NCI-H1092 treated with DMSO at 0.1 percent for 48 hours (cell line): ENCODE results near the gene DUSP3.

ENCODE experiments used
- DNase-seq: peaks from one replicate; lab custom pipeline; 2025; lab: John Stamatoyannopoulos, UW

Gene DUSP3

GRCh38 chr17:43768943-43769342 is 9.8 kb downstream of the DUSP3 start:
- no peak for DNase-seq

GRCh38 chr17:43768382-43768781 is 10.4 kb downstream of the DUSP3 start:
- DNase-seq: no peak

- no peak for DNase-seq
Measured at GRCh38 chr17:43767713-43768059, 11.1 kb downstream of the DUSP3 start.

- DNase-seq: no peak
Measured at GRCh38 chr17:43767053-43767712, 11.6 kb downstream of the DUSP3 start.

- peak; percentile 17 for DNase-seq
Measured at GRCh38 chr17:43766413-43767052, 12.2 kb downstream of the DUSP3 start.

GRCh38 chr17:43760254-43760852 is 18.4 kb downstream of the DUSP3 start:
- peak; percentile 84 for DNase-seq

- DNase-seq: no peak
Measured at GRCh38 chr17:43759836-43760235, 18.9 kb downstream of the DUSP3 start.

GRCh38 chr17:43758497-43759174 is 20.1 kb downstream of the DUSP3 start, which contains the start of gene SOST:
Gene SOST (minus strand): TSS chr17:43758791. CDS start chr17:43758741, 50 bp downstream.
- no peak for DNase-seq

GRCh38 chr17:43758086-43758485 is 20.7 kb downstream of the DUSP3 start:
- no peak for DNase-seq

GRCh38 chr17:43757171-43757660 is 21.6 kb downstream of the DUSP3 start:
- DNase-seq: no peak

- DNase-seq: no peak
Measured at GRCh38 chr17:43756201-43756600, 22.6 kb downstream of the DUSP3 start.

GRCh38 chr17:43755389-43755875 is 23.3 kb downstream of the DUSP3 start:
- DNase-seq: no peak

GRCh38 chr17:43754947-43755346 is 23.8 kb downstream of the DUSP3 start:
- no peak for DNase-seq

GRCh38 chr17:43753493-43754129 is 25.2 kb downstream of the DUSP3 start:
- DNase-seq: no peak

- no peak for DNase-seq
Measured at GRCh38 chr17:43750153-43750552, 28.6 kb downstream of the DUSP3 start.

- DNase-seq: no peak
Measured at GRCh38 chr17:43745541-43745940, 33.2 kb downstream of the DUSP3 start.

- no peak for DNase-seq
Measured at GRCh38 chr17:43741636-43742035, 37.1 kb downstream of the DUSP3 start.

GRCh38 chr17:43740541-43740940 is 38.2 kb downstream of the DUSP3 start:
- no peak for DNase-seq

- no peak for DNase-seq
Measured at GRCh38 chr17:43737722-43738121, 41.1 kb downstream of the DUSP3 start.

GRCh38 chr17:43736389-43736788 is 42.4 kb downstream of the DUSP3 start:
- no peak for DNase-seq

GRCh38 chr17:43734376-43734775 is 44.4 kb downstream of the DUSP3 start:
- no peak for DNase-seq

GRCh38 chr17:43733956-43734355 is 44.8 kb downstream of the DUSP3 start:
- DNase-seq: no peak
